Osteoblast (primary cell): ENCODE results near the gene TXNL4A. TPM values are rescaled to one million over a fixed set of nuclear protein-coding genes. Genes with fewer than 3 reads are reported as not detected.

ENCODE experiments used
- DNase-seq: peaks from one replicate; pipeline ENCODE4 v3.0.0; 2011; ENCODE audit warnings: low spot score, mixed read lengths; ENCODE audit not compliant: insufficient read length; ENCODE audit errors: missing footprints
- H2AFZ ChIP-seq: 2 replicates; pipeline ENCODE4 v1.6.0; 2011; ENCODE audit warnings: mild to moderate bottlenecking, low read length
- H3K27ac ChIP-seq: 2 replicates; pipeline ENCODE4 v1.5.1; 2011; ENCODE audit warnings: mild to moderate bottlenecking, low read depth, low read length, moderate library complexity
- H3K27me3 ChIP-seq: 2 replicates; pipeline ENCODE4 v1.6.0; 2012; ENCODE audit warnings: mild to moderate bottlenecking, control low read depth, inconsistent platforms, low read length, moderate library complexity; ENCODE audit not compliant: insufficient read depth
- H3K36me3 ChIP-seq: 2 replicates; pipeline ENCODE4 v1.5.1; 2011; ENCODE audit warnings: mild to moderate bottlenecking, low read length, control low read depth, moderate library complexity; ENCODE audit not compliant: insufficient read depth
- H3K4me1 ChIP-seq: 2 replicates; pipeline ENCODE4 v1.5.1; 2011; ENCODE audit warnings: mild to moderate bottlenecking, low read length, control low read depth, moderate library complexity; ENCODE audit not compliant: insufficient read depth
- H3K4me2 ChIP-seq: 2 replicates; pipeline ENCODE4 v1.6.0; 2011; ENCODE audit warnings: mild to moderate bottlenecking, low read length; ENCODE audit not compliant: insufficient read depth
- H3K4me3 ChIP-seq: fragments of 200-600 bp; sonication (generic); 3 replicates; pipeline ENCODE4 v1.5.1; 2012; ENCODE audit warnings: mild to moderate bottlenecking, low read length, inconsistent platforms; ENCODE audit not compliant: insufficient read depth
- H3K79me2 ChIP-seq: 2 replicates; pipeline ENCODE4 v1.6.0; 2012; ENCODE audit warnings: mild to moderate bottlenecking, low read length, control low read depth, inconsistent platforms; ENCODE audit not compliant: insufficient read depth
- H3K9me3 ChIP-seq: 2 replicates; pipeline ENCODE4 v1.5.1; 2011; ENCODE audit warnings: low read depth, low read length, control low read depth
- H4K20me1 ChIP-seq: 2 replicates; pipeline ENCODE4 v1.6.0; 2012; ENCODE audit warnings: mild to moderate bottlenecking, low read length, control low read depth; ENCODE audit not compliant: insufficient read depth
- total RNA-seq: library from RNA; depleted of rRNA; stranded (reverse); fragments of >200 nt; gene quantifications from 2 replicates; pipeline ENCODE4 v1.2.3, GENCODE V29; 2012
- TF ChIP-seq, protein P1 (sequence below): IDR thresholded peaks from 2 replicates; pipeline ENCODE4 v1.5.1; 2011; ENCODE audit warnings: mild to moderate bottlenecking, low read depth, low read length, moderate library complexity; ENCODE audit errors: extremely low read depth

Gene TXNL4A
- total RNA-seq, 1 donor: 54.6 TPM

GRCh38 chr18:80010551-80010906 lies 22.2 kb upstream of the TXNL4A start:
- peak overlapping the region; percentile 56 for H3K4me3 ChIP-seq
- H3K4me1 ChIP-seq: peaks cover 13% of the 10 kb centered on the region
- no peaks in the 10 kb centered on the region for H3K36me3 ChIP-seq
- H3K79me2 ChIP-seq: no peaks in the 10 kb centered on the region
- H3K27ac ChIP-seq: peak overlapping the region; percentile 70
- TF ChIP-seq, protein P1, sequence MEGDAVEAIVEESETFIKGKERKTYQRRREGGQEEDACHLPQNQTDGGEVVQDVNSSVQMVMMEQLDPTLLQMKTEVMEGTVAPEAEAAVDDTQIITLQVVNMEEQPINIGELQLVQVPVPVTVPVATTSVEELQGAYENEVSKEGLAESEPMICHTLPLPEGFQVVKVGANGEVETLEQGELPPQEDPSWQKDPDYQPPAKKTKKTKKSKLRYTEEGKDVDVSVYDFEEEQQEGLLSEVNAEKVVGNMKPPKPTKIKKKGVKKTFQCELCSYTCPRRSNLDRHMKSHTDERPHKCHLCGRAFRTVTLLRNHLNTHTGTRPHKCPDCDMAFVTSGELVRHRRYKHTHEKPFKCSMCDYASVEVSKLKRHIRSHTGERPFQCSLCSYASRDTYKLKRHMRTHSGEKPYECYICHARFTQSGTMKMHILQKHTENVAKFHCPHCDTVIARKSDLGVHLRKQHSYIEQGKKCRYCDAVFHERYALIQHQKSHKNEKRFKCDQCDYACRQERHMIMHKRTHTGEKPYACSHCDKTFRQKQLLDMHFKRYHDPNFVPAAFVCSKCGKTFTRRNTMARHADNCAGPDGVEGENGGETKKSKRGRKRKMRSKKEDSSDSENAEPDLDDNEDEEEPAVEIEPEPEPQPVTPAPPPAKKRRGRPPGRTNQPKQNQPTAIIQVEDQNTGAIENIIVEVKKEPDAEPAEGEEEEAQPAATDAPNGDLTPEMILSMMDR: no peak
- H2AFZ ChIP-seq: peak overlapping the region; percentile 66
- DNase-seq: peak; percentile 69
- H4K20me1 ChIP-seq: no peaks in the 10 kb centered on the region
- H3K9me3 ChIP-seq: no peaks in the 10 kb centered on the region
- H3K27me3 ChIP-seq: no peaks in the 10 kb centered on the region
- peak overlapping the region; percentile 86 for H3K4me2 ChIP-seq

- peak overlapping the region; percentile 56 for H3K4me3 ChIP-seq
- H3K27ac ChIP-seq: peak overlapping the region; percentile 70
These were observed 21.5 kb upstream of the TXNL4A start for GRCh38 chr18:80009661-80010550.

DNA sequence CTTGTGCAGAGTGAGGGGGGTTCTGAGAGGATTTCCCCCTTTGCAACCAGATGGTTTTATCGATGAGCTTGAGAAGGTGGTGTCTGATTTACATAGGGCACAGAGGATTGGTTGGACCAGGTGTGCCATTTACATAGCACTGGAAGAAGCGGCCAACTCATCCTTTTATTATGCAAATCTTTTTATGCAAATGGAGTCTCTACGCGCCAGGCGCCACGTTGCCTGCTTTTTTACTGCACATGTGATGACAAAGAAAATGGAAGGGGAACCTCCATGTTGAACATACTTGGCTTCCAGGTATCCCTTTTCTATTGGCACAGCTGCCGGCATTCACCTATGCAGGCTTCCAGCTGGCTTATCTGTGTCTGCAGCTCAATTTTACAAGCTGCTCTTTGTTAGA lies 18.4 kb upstream of the TXNL4A start:
- no peaks in the 10 kb centered on the region for H3K9me3 ChIP-seq
- H3K27ac ChIP-seq: no peak overlapping the region
- no peak overlapping the region for H3K4me3 ChIP-seq
- no peak overlapping the region for H3K4me2 ChIP-seq
- H3K79me2 ChIP-seq: no peaks in the 10 kb centered on the region
- no peaks in the 10 kb centered on the region for H3K36me3 ChIP-seq
- H4K20me1 ChIP-seq: no peaks in the 10 kb centered on the region
- no peaks in the 10 kb centered on the region for H3K27me3 ChIP-seq
- DNase-seq: no peak
- H3K4me1 ChIP-seq: peaks cover 16% of the 10 kb centered on the region
- H2AFZ ChIP-seq: no peak overlapping the region
- TF ChIP-seq, protein P1: no peak

More at GRCh38 chr18:80009661-80010550, 21.5 kb upstream of the TXNL4A start:
- TF ChIP-seq, protein P1: no peak
- Histone ChIP-seq H3K4me2 (peak overlapping the region; percentile 86), H4K20me1 (no peaks in the 10 kb centered on the region), H3K79me2 (no peaks in the 10 kb centered on the region), H3K9me3 (no peaks in the 10 kb centered on the region), H3K36me3 (no peaks in the 10 kb centered on the region), H3K4me1 (peaks cover 13% of the 10 kb centered on the region), H3K27me3 (no peaks in the 10 kb centered on the region), H2AFZ (peak overlapping the region; percentile 66)
- peak; percentile 98 for DNase-seq

DNA sequence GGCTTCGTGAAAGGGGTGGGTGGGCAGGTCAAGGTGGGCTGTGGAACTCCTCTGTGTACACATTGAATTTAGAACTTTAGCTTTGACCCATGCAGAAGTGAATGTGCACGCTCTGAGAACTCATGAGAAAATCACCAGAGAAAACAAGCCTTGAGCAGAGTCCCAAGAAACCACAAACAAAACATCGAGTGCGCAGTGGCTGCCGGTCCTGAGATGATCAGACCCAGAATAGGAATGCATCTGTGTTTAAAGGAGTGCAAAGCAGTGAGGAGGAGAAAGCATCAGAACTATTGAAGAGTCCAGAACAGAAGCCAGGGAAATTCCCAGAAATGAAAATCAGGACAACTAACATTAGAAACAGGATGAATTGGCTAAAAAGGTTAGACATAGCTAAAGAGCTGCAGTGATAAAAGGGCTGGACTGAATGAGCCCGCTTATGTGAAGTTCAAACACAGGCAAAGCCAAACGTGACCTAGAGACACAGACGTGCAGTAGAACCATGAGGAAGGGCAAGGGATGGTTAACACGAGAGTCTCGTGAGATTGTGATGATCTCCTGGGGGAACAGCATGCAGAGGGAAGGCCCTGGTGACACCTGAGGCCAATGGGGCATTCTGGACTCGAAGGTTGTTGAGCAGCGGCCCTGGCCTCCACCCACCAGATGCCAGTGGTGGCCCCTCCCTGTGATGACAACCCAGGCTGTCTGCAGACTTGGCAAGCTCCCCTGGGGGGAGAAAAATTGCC lies 16.4 kb upstream of the TXNL4A start:
- H3K27me3 ChIP-seq: no peaks in the 10 kb centered on the region
- TF ChIP-seq, protein P1: no peak
- H3K79me2 ChIP-seq: no peaks in the 10 kb centered on the region
- no peaks in the 10 kb centered on the region for H3K36me3 ChIP-seq
- H3K4me2 ChIP-seq: peak overlapping the region; percentile 5
- DNase-seq: peak; percentile 75
- H3K4me1 ChIP-seq: peaks cover 4% of the 10 kb centered on the region
- H4K20me1 ChIP-seq: no peaks in the 10 kb centered on the region
- peak overlapping the region; percentile 12 for H2AFZ ChIP-seq
- H3K4me3 ChIP-seq: no peak overlapping the region
- no peaks in the 10 kb centered on the region for H3K9me3 ChIP-seq
- H3K27ac ChIP-seq: no peak overlapping the region
